Transverse colon (tissue), 3 donors: ENCODE results near the gene DCST1.

Experiments used
- POLR2A ChIP-seq: fragments of 450-650 bp; IDR thresholded peaks from one replicate; pipeline ENCODE4 v1.6.1; 2016; ENCODE audit warnings: antibody characterized with exemption, mild to moderate bottlenecking, moderate library complexity
- TF ChIP-seq, protein P1 (sequence below), 5 experiments: fragments of 200-600 bp in 3 of 5; fragments of 450-650 bp in 2 of 5; sonication (generic) in 3 of 5; IDR thresholded peaks; 1 replicate in 2 of 5; 2 replicates in 3 of 5; pipeline ENCODE4 v1.5.1; 2016 to 2017; ENCODE audit warnings: antibody characterized with exemption in 5 of 5, inconsistent platforms in 3 of 5, mild to moderate bottlenecking in 2 of 5, moderate library complexity in 1 of 5

DNA sequence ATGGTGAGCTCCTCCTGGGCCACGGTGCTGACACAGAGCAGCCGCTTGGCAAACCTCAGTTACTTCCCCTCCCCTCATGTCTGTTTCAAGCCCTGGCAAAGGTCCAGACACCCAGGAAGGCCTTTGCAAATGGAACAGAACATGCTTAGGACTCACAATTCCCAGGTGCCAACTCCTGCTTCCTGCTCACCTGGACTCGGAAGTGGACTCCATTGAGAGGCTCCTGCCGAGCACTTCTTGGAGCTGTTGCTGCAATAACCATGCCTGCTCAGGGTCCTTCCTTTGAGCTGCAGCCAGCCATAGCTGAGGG is 10.7 kb upstream of the DCST1 start:
- TF ChIP-seq, protein P1, sequence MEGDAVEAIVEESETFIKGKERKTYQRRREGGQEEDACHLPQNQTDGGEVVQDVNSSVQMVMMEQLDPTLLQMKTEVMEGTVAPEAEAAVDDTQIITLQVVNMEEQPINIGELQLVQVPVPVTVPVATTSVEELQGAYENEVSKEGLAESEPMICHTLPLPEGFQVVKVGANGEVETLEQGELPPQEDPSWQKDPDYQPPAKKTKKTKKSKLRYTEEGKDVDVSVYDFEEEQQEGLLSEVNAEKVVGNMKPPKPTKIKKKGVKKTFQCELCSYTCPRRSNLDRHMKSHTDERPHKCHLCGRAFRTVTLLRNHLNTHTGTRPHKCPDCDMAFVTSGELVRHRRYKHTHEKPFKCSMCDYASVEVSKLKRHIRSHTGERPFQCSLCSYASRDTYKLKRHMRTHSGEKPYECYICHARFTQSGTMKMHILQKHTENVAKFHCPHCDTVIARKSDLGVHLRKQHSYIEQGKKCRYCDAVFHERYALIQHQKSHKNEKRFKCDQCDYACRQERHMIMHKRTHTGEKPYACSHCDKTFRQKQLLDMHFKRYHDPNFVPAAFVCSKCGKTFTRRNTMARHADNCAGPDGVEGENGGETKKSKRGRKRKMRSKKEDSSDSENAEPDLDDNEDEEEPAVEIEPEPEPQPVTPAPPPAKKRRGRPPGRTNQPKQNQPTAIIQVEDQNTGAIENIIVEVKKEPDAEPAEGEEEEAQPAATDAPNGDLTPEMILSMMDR (IDR thresholded peaks at IDR 0.05) = no peak
- TF ChIP-seq POLR2A = no peak
